COLO668 (cell line): Measurements from ENCODE around the gene CYP2C18.
"Not testable (repeated sequence)": the region's sequence is repeated elsewhere in the genome, so short reads cannot be mapped to it uniquely, and the experiment has no call there.

Source experiments
- DNase-seq: peaks from one replicate; lab custom pipeline; 2025; ENCODE audit not compliant: unreplicated experiment; lab: John Stamatoyannopoulos, UW

Gene CYP2C18

GRCh38 chr10:94683214-94684054 is at the start of gene CYP2C18:
TSS of gene CYP2C18 (plus strand) at chr10:94683729. CDS start at chr10:94683820, 91 bp downstream.
- DNase-seq = no peak

- DNase-seq = not testable (repeated sequence)
Measured at GRCh38 chr10:94638097-94638496, 45.4 kb upstream of the CYP2C18 start.

GRCh38 chr10:94639902-94640301 is 43.6 kb upstream of the CYP2C18 start:
- no peak for DNase-seq

- no peak for DNase-seq
Measured at GRCh38 chr10:94640562-94640961, 43.0 kb upstream of the CYP2C18 start.

GRCh38 chr10:94641480-94641879 is 42.0 kb upstream of the CYP2C18 start:
- DNase-seq = no peak

- DNase-seq = no peak
Measured at GRCh38 chr10:94644352-94644751, 39.2 kb upstream of the CYP2C18 start.

- no peak for DNase-seq
Measured at GRCh38 chr10:94645285-94645684, 38.2 kb upstream of the CYP2C18 start.

GRCh38 chr10:94655201-94655600 is 28.3 kb upstream of the CYP2C18 start:
- DNase-seq = not testable (repeated sequence)

GRCh38 chr10:94663061-94663460 is 20.5 kb upstream of the CYP2C18 start:
- not testable (repeated sequence) for DNase-seq

- no peak for DNase-seq
Measured at GRCh38 chr10:94666391-94667102, 17.0 kb upstream of the CYP2C18 start.

GRCh38 chr10:94673614-94674321 is 9.8 kb upstream of the CYP2C18 start:
- DNase-seq = no peak

GRCh38 chr10:94676496-94676895 is 7.0 kb upstream of the CYP2C18 start:
- no peak for DNase-seq

- DNase-seq = no peak
Measured at GRCh38 chr10:94677691-94678090, 5.8 kb upstream of the CYP2C18 start.

GRCh38 chr10:94678475-94678874 is 5.1 kb upstream of the CYP2C18 start:
- DNase-seq = no peak

- no peak for DNase-seq
Measured at GRCh38 chr10:94680544-94680943, 3.0 kb upstream of the CYP2C18 start.

GRCh38 chr10:94682636-94683035 is 893 bp upstream of the CYP2C18 start:
- DNase-seq = not testable (repeated sequence)

GRCh38 chr10:94687625-94688248 is 4.2 kb downstream of the CYP2C18 start:
- DNase-seq = no peak

- no peak for DNase-seq
Measured at GRCh38 chr10:94706089-94706488, 22.6 kb downstream of the CYP2C18 start.

- DNase-seq = no peak
Measured at GRCh38 chr10:94710578-94710977, 27.0 kb downstream of the CYP2C18 start.

GRCh38 chr10:94725871-94726270 is 42.3 kb downstream of the CYP2C18 start:
- no peak for DNase-seq

GRCh38 chr10:94735197-94735596 is 51.7 kb downstream of the CYP2C18 start:
- no peak for DNase-seq
